ENCODE results near the gene FARP1. TPM values are rescaled to one million over a fixed set of nuclear protein-coding genes. Genes with fewer than 3 reads are reported as not detected.

The FARP1 gene
- polyA plus RNA-seq, 1 of the 3 experiments (the other 2 are of a cell fraction) = 12.0 TPM

- Histone ChIP-seq H3K27me3 (ENCODE audit: insufficient read depth) (no peaks in the 10 kb centered on the region), H4K20me1 (ENCODE audit: insufficient read depth) (no peaks in the 10 kb centered on the region), H3K36me3 (replicated peaks in 1 of 2; ENCODE audit: control insufficient read depth in 1 of 2, insufficient read depth in 2 of 2, low read length in 1 of 2) (peaks cover 16 to 52% of the 10 kb centered on the region in 2 experiments), H3K9me3 (no peaks in the 10 kb centered on the region), H3K27ac (ENCODE audit: low read depth in 2 of 2, low read length in 1 of 2) (no peak overlapping the region), H3K79me2 (ENCODE audit: insufficient read depth) (peaks cover 7% of the 10 kb centered on the region; the same call in 1 of the 2 replicates), H3K9ac (no peak overlapping the region), H3K4me1 (ENCODE audit: control insufficient read depth in 1 of 2, insufficient read depth in 2 of 2, low read depth in 1 of 2, low read length in 1 of 2) (peaks cover 0 to 19% of the 10 kb centered on the region in 2 experiments; a peak in 1 of 4 replicates), H3F3A (replicated peaks; ENCODE audit: insufficient read depth) (no peaks in the 10 kb centered on the region), H3K4me3 (ENCODE audit: low read depth in 2 of 2, low read length in 1 of 2) (no peak overlapping the region), H2AFZ (ENCODE audit: low read depth) (no peak overlapping the region), H3K9me2 (no peaks in the 10 kb centered on the region), H3K4me2 (no peak overlapping the region)
- ChIA-PET CTCF (interaction anchor here (1.6 to 3.6 kb wide), 5 partner anchors 10 to 185 kb away, joined by 7 to 27 read pairs (median 11); no protein-coding TSS in a partner anchor), POLR2A (no interaction called here)
- TF ChIP-seq FOXM1 (IDR thresholded peaks at IDR 0.05; ENCODE audit: low read depth) (no peak), POLR2AphosphoS5 (IDR thresholded peaks at IDR 0.05; ENCODE audit: low read depth, low read length) (no peak), IRF3 (IDR thresholded peaks at IDR 0.05; ENCODE audit: low read depth, low read length) (no peak), SMC3 (IDR thresholded peaks at IDR 0.05; ENCODE audit: low read depth, low read length) (peak; percentile 32; the same call in 1 of the 2 replicates), MXI1 (IDR thresholded peaks at IDR 0.05; ENCODE audit: low read depth, low read length) (peak; percentile 19; the same call in 1 of the 2 replicates), RAD21 (IDR thresholded peaks at IDR 0.05; ENCODE audit: low read length) (peak; percentile 61), TCF12 (IDR thresholded peaks at IDR 0.05) (no peak), FOXJ3 (CRISPR knock-in tag; IDR thresholded peaks at IDR 0.05) (no peak), MAX (IDR thresholded peaks at IDR 0.05; ENCODE audit: low read depth) (no peak)
- DNase-seq = no peak
- 100% methylated on average over 3 of the region's 3 CpGs for WGBS (ENCODE audit: low lambda C conversion rate)
Measured at GRCh38 chr13:98468361-98468760, 325.5 kb downstream of the FARP1 start.

GRCh38 chr13:98468929-98469328 lies 326.0 kb downstream of the FARP1 start:
- H3K4me3 ChIP-seq (ENCODE audit: low read depth in 2 of 2, low read length in 1 of 2) = no peak overlapping the region
- no peaks in the 10 kb centered on the region for H3K9me3 ChIP-seq
- H3K27ac ChIP-seq (ENCODE audit: low read depth in 2 of 2, low read length in 1 of 2) = no peak overlapping the region
- no peaks in the 10 kb centered on the region for H3K9me2 ChIP-seq
- H3F3A ChIP-seq (replicated peaks; ENCODE audit: insufficient read depth) = no peaks in the 10 kb centered on the region
- no peaks in the 10 kb centered on the region for H3K27me3 ChIP-seq (ENCODE audit: insufficient read depth)
- no peaks in the 10 kb centered on the region for H4K20me1 ChIP-seq (ENCODE audit: insufficient read depth)
- H3K9ac ChIP-seq = no peak overlapping the region
- H3K4me1 ChIP-seq (ENCODE audit: control insufficient read depth in 1 of 2, insufficient read depth in 2 of 2, low read depth in 1 of 2, low read length in 1 of 2) = peaks cover 0 to 19% of the 10 kb centered on the region in 2 experiments; a peak in 1 of 4 replicates
- WGBS (ENCODE audit: low lambda C conversion rate) = 95% methylated on average over 20 of the region's 20 CpGs
- no peak overlapping the region for H2AFZ ChIP-seq (ENCODE audit: low read depth)
- TF ChIP-seq RCOR1 (IDR thresholded peaks at IDR 0.05; ENCODE audit: low read length) (no peak), FOXM1 (IDR thresholded peaks at IDR 0.05; ENCODE audit: low read depth) (no peak), MXI1 (IDR thresholded peaks at IDR 0.05; ENCODE audit: low read depth, low read length) (no peak), SIN3A (IDR thresholded peaks at IDR 0.05; ENCODE audit: borderline replicate concordance, low read depth, low read length) (no peak), SMC3 (IDR thresholded peaks at IDR 0.05; ENCODE audit: low read depth, low read length) (no peak)
- H3K79me2 ChIP-seq (ENCODE audit: insufficient read depth) = 0 out of 2 replicates have a peak, but pooled peaks cover 2% of the 10 kb centered on the region
- CTCF ChIA-PET = interaction anchor here (0.6 to 3.6 kb wide), 3 partner anchors 18 to 326 kb away, joined by 3 to 27 read pairs (median 11); no protein-coding TSS in a partner anchor
- POLR2A ChIA-PET = no interaction called here
- H3K36me3 ChIP-seq (replicated peaks in 1 of 2; ENCODE audit: control insufficient read depth in 1 of 2, insufficient read depth in 2 of 2, low read length in 1 of 2) = peaks cover 16 to 51% of the 10 kb centered on the region in 2 experiments
- no peak overlapping the region for H3K4me2 ChIP-seq
- DNase-seq = no peak
